HCT116 (cell line): Measurements from ENCODE around the gene MGST1. TPM values are rescaled to one million over a fixed set of nuclear protein-coding genes. Genes with fewer than 3 reads are reported as not detected.

Experiments
- ATAC-seq: fragments of 200-7000 bp; cut with Tn5 transposase; 2 replicates; pipeline ENCODE4 v1.9.1; 2020; ENCODE audit warnings: mild to moderate bottlenecking, moderate library complexity
- BruUV-seq: library from RNA; stranded (reverse); fragments of 400-500 nt; replicated peaks from 2 replicates; lab custom pipeline; 2021; lab: Mats Ljungman, UMichigan
- CTCF ChIA-PET: fragments of 300-600 bp; sonication (Branson Sonifier 250); formaldehyde crosslinking; loops from one replicate; lab custom pipeline; 2021; ENCODE audit warnings: antibody characterized with exemption; lab: Charles Lee
- POLR2A ChIA-PET: fragments of 300-600, 350-600 bp; sonication (Branson Sonifier 250); formaldehyde crosslinking; loops from one replicate; lab custom pipeline; 2021; ENCODE audit warnings: antibody characterized with exemption; lab: Charles Lee
- RAD21 ChIA-PET, 2 experiments: fragments of 300-600 bp; sonication (Branson Sonifier 250); formaldehyde crosslinking; loops; one replicate each; lab custom pipeline; 2023; ENCODE audit warnings: low total read pairs in 2 of 2; ENCODE audit not compliant: uncharacterized antibody in 2 of 2, unreplicated experiment in 2 of 2, low non-redundant PET in 1 of 2; lab: Charles Lee
- DNase-seq: peaks from one replicate; pipeline ENCODE4 v3.0.0-alpha.2; 2010; ENCODE audit warnings: low read depth, low spot score
- H2AFZ ChIP-seq: fragments of 200-600 bp; shearing (Covaris generic), sonication (generic); 2 replicates; pipeline ENCODE4 v1.6.1; 2017; ENCODE audit warnings: low read depth, mixed run types, mixed read lengths, antibody characterized with exemption, low read length; ENCODE audit not compliant: poor library complexity, severe bottlenecking
- H3K27ac ChIP-seq: 2 replicates; pipeline ENCODE4 v1.5.1; 2012; ENCODE audit warnings: low read depth, low read length
- H3K27me3 ChIP-seq: fragments of 200-600 bp; sonication (generic); 2 replicates; pipeline ENCODE4 v1.6.1; 2016; ENCODE audit warnings: mixed run types, low read length, mixed read lengths; ENCODE audit not compliant: insufficient read depth
- H3K36me3 ChIP-seq, 2 experiments: fragments of 200-500 bp in 1 of 2; fragments of 200-600 bp in 1 of 2; sonication (Bioruptor generic) in 1 of 2; sonication (generic) in 1 of 2; 2 replicates each; pipeline versions ENCODE4 v1.5.1 to v1.6.1; 2014 to 2016; ENCODE audit warnings: low read length in 2 of 2, inconsistent platforms in 1 of 2, mixed read lengths in 1 of 2, mixed run types in 1 of 2; ENCODE audit not compliant: insufficient read depth in 2 of 2, control insufficient read depth in 1 of 2
- H3K4me1 ChIP-seq, 2 experiments: fragments of 200-600 bp in 1 of 2; sonication (generic) in 1 of 2; 2 replicates each; pipeline versions ENCODE4 v1.5.1 to v1.6.1; 2012 to 2017; ENCODE audit warnings: low read length in 2 of 2, inconsistent platforms in 1 of 2, mild to moderate bottlenecking in 1 of 2, mixed read lengths in 1 of 2, mixed run types in 1 of 2, moderate library complexity in 1 of 2; ENCODE audit not compliant: insufficient read depth in 2 of 2, control insufficient read depth in 1 of 2
- H3K4me2 ChIP-seq: fragments of 200-600 bp; sonication (generic); 2 replicates; pipeline ENCODE4 v1.6.1; 2017; ENCODE audit warnings: mixed run types, low read length, mixed read lengths
- H3K4me3 ChIP-seq, 2 experiments: fragments of 200-600 bp in 1 of 2; sonication (generic) in 1 of 2; replicated peaks in 1 of 2; 2 replicates each; pipeline ENCODE4 v1.5.1; 2011 to 2016; ENCODE audit warnings: low read length in 2 of 2, control low read depth in 1 of 2, low read depth in 1 of 2, mild to moderate bottlenecking in 1 of 2, mixed read lengths in 1 of 2, mixed run types in 1 of 2
- H3K79me2 ChIP-seq: fragments of 200-600 bp; sonication (generic); 2 replicates; pipeline ENCODE4 v1.6.1; 2017; ENCODE audit warnings: mild to moderate bottlenecking, mixed run types, low read length, moderate library complexity, mixed read lengths; ENCODE audit not compliant: insufficient read depth
- H3K9ac ChIP-seq: fragments of 200-600 bp; sonication (generic); 2 replicates; pipeline ENCODE4 v1.6.1; 2016; ENCODE audit warnings: low read length, mixed read lengths
- H3K9me2 ChIP-seq: fragments of 200-600 bp; sonication (generic), shearing (Covaris generic); 2 replicates; pipeline ENCODE4 v1.6.1; 2017; ENCODE audit warnings: mixed run types, mild to moderate bottlenecking, moderate library complexity; ENCODE audit not compliant: insufficient read depth
- H3K9me3 ChIP-seq, 2 experiments: fragments of 200-500 bp in 1 of 2; fragments of 200-600 bp in 1 of 2; sonication (Bioruptor generic) in 1 of 2; sonication (generic) in 1 of 2; 2 replicates each; pipeline ENCODE4 v1.6.1; 2014 to 2017; ENCODE audit warnings: low read length in 2 of 2, mixed read lengths in 2 of 2, inconsistent platforms in 1 of 2, low read depth in 1 of 2, mild to moderate bottlenecking in 1 of 2, mixed run types in 1 of 2, moderate library complexity in 1 of 2; ENCODE audit not compliant: control insufficient read depth in 1 of 2, insufficient read depth in 1 of 2
- H4K20me1 ChIP-seq: fragments of 200-600 bp; sonication (generic), shearing (Covaris generic); 2 replicates; pipeline ENCODE4 v1.6.1; 2017; ENCODE audit warnings: mixed run types, mild to moderate bottlenecking, moderate library complexity; ENCODE audit not compliant: insufficient read depth
- ATF3 ChIP-seq: IDR thresholded peaks from 2 replicates; pipeline ENCODE4 v1.6.1; 2012
- CBX3 ChIP-seq: IDR thresholded peaks from 2 replicates; pipeline ENCODE4 v1.6.1; 2012; ENCODE audit warnings: low read depth
- CEBPB ChIP-seq: IDR thresholded peaks from 2 replicates; pipeline ENCODE4 v1.6.1; 2012; ENCODE audit warnings: low read depth
- EGR1 ChIP-seq: IDR thresholded peaks from 2 replicates; pipeline ENCODE4 v1.6.1; 2012; ENCODE audit warnings: low read depth
- ELF1 ChIP-seq: IDR thresholded peaks from 2 replicates; pipeline ENCODE4 v1.6.1; 2012; ENCODE audit warnings: low read depth, borderline replicate concordance
- EZH2 ChIP-seq: fragments of 200-600 bp; sonication (generic); IDR thresholded peaks from 2 replicates; pipeline ENCODE4 v1.6.1; 2017; ENCODE audit warnings: antibody characterized with exemption, mixed run types
- EZH2phosphoT487 ChIP-seq: fragments of 200-600 bp; IDR thresholded peaks from 2 replicates; pipeline ENCODE4 v1.6.1; 2018; ENCODE audit warnings: antibody characterized with exemption, borderline replicate concordance
- FOSL1 ChIP-seq: IDR thresholded peaks from 2 replicates; pipeline ENCODE4 v1.6.1; 2012; ENCODE audit warnings: low read depth
- JUND ChIP-seq: IDR thresholded peaks from 2 replicates; pipeline ENCODE4 v1.6.1; 2012
- POLR2AphosphoS5 ChIP-seq: IDR thresholded peaks from 2 replicates; pipeline ENCODE4 v1.6.1; 2011; ENCODE audit warnings: mild to moderate bottlenecking, low read depth, low read length, moderate library complexity
- RAD21 ChIP-seq: IDR thresholded peaks from 2 replicates; pipeline ENCODE4 v1.6.1; 2012; ENCODE audit warnings: low read depth, mild to moderate bottlenecking
- SIN3A ChIP-seq: IDR thresholded peaks from 2 replicates; pipeline ENCODE4 v1.6.1; 2012; ENCODE audit warnings: low read depth
- TCF7L2 ChIP-seq: IDR thresholded peaks from 2 replicates; pipeline ENCODE4 v1.7.0; 2011; ENCODE audit warnings: borderline replicate concordance, inconsistent platforms; ENCODE audit not compliant: insufficient read depth, insufficient read length; ENCODE audit errors: extremely low read depth
- YY1 ChIP-seq: IDR thresholded peaks from 2 replicates; pipeline ENCODE4 v1.6.1; 2011; ENCODE audit warnings: low read length, low read depth, moderate library complexity, mild to moderate bottlenecking; ENCODE audit not compliant: insufficient replicate concordance; ENCODE audit errors: extremely low read depth
- ZBTB33 ChIP-seq: IDR thresholded peaks from 2 replicates; pipeline ENCODE4 v1.6.1; 2011; ENCODE audit warnings: mild to moderate bottlenecking, low read length, moderate library complexity; ENCODE audit not compliant: insufficient replicate concordance; ENCODE audit errors: extremely low read depth
- ZFX ChIP-seq: fragments of 450-650 bp; IDR thresholded peaks from 2 replicates; pipeline ENCODE4 v1.6.1; 2017
- ZNF274 ChIP-seq: fragments of 200-500 bp; sonication (Bioruptor generic); IDR thresholded peaks from 2 replicates; pipeline ENCODE4 v1.6.1; 2014; ENCODE audit warnings: mild to moderate bottlenecking, low read depth, low read length, inconsistent platforms
- intact Hi-C: fragments of 100-400 bp; cut with micrococcal nuclease; formaldehyde crosslinking; loops from 2 replicates; pipeline ENCODE4 v1.10.0; 2022
- total RNA-seq: library from RNA; stranded (reverse); gene quantifications from one replicate; pipeline ENCODE4 v1.2.1, GENCODE V29; 2021; ENCODE audit not compliant: unreplicated experiment

Gene MGST1
- total RNA-seq, 1 experiment from 2014 or later = 111 TPM

DNA sequence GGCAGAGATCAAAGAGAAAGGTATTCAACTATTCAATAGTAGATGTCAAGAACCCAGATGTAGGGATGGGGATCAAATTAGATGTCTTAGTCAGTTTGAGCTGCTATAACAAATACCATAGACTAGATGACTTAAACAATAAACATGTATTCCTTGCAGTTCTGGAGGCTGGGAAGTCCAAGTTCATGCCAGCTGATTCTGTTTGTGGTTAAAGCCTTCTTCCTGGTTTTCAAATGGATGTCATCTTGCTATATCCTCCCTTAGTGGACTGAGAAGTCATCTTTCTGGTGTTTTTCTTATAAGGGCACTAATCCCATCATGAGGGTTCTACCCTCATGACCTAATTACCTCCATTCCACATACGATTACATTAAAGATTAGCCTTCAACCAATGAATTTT, 19.5 kb upstream of the MGST1 start:
- intact Hi-C loops = no loop called here
- CTCF ChIA-PET = no interaction called here
- POLR2A ChIA-PET = no interaction called here

More for the DNA sequence above, 19.5 kb upstream of the MGST1 start:
- no peaks in the 10 kb centered on the region for H3K9me3 ChIP-seq
- no peak overlapping the region for H3K9ac ChIP-seq
- H3K9me2 ChIP-seq = no peaks in the 10 kb centered on the region
- RAD21 ChIA-PET = no interaction called here
- ATAC-seq (no peak), DNase-seq (no peak)
- no TSS peak for BruUV-seq
- H3K27ac ChIP-seq = no peak overlapping the region
- no peaks in the 10 kb centered on the region for H4K20me1 ChIP-seq
- no peaks in the 10 kb centered on the region for H3K4me1 ChIP-seq
- TF ChIP-seq CEBPB = no peak
- no peak for TF ChIP-seq EGR1
- TF ChIP-seq EZH2 = no peak
- no peak for TF ChIP-seq RAD21
- no peak for TF ChIP-seq FOSL1
- TF ChIP-seq ZNF274 = no peak
- TF ChIP-seq ATF3 = no peak
- TF ChIP-seq TCF7L2 = no peak
- TF ChIP-seq EZH2phosphoT487 = no peak
- no peak for TF ChIP-seq SIN3A
- no peak for TF ChIP-seq POLR2AphosphoS5
- TF ChIP-seq ELF1 = no peak
- no peak for TF ChIP-seq CBX3
- TF ChIP-seq YY1 = no peak
- no peak for TF ChIP-seq ZBTB33
- no peak for TF ChIP-seq ZFX
- TF ChIP-seq JUND = no peak
- no peaks in the 10 kb centered on the region for H3K27me3 ChIP-seq
- no peak overlapping the region for H3K4me2 ChIP-seq
- H3K4me3 ChIP-seq = no peak overlapping the region
- no peaks in the 10 kb centered on the region for H3K79me2 ChIP-seq
- no peaks in the 10 kb centered on the region for H3K36me3 ChIP-seq
- H2AFZ ChIP-seq = no peak overlapping the region
